Psoas muscle (tissue), 8 donors: ENCODE data around the gene BRD2. TPM values are rescaled to one million over a fixed set of nuclear protein-coding genes. Genes with fewer than 3 reads are reported as not detected.

Source experiments
- ATAC-seq, 4 donors: fragments of 200-7000 bp; cut with Tn5 transposase; one replicate each; pipeline ENCODE4 v1.9.1; 2020; ENCODE audit warnings: moderate library complexity in 3 of 4, mild to moderate bottlenecking in 2 of 4
- DNase-seq, 2 donors: peaks; one replicate each; pipeline ENCODE4 v3.0.0-alpha.2; 2020
- H3K27ac ChIP-seq: fragments of 200-600 bp; one replicate; pipeline ENCODE4 v1.8.0; 2022
- H3K27me3 ChIP-seq, 3 donors: fragments of 200-600 bp in 1 of 3; one replicate each; pipeline versions ENCODE4 v1.6.1 to v1.8.0; 2013 to 2022; ENCODE audit warnings: low read length in 2 of 3, mild to moderate bottlenecking in 2 of 3, moderate library complexity in 1 of 3; ENCODE audit not compliant: insufficient read depth in 3 of 3
- H3K36me3 ChIP-seq, 2 donors: fragments of 200-600 bp in 1 of 2; one replicate each; pipeline versions ENCODE4 v1.6.1 to v1.8.0; 2013 to 2022; ENCODE audit warnings: low read depth in 1 of 2, mild to moderate bottlenecking in 1 of 2, moderate library complexity in 1 of 2; ENCODE audit not compliant: insufficient read depth in 1 of 2
- H3K4me1 ChIP-seq: fragments of 200-600 bp; one replicate; pipeline ENCODE4 v1.8.0; 2022
- H3K4me3 ChIP-seq: fragments of 200-600 bp; one replicate; pipeline ENCODE4 v1.8.0; 2022; ENCODE audit warnings: mild to moderate bottlenecking
- H3K9me3 ChIP-seq: fragments of 200-600 bp; one replicate; pipeline ENCODE4 v1.8.0; 2022
- CTCF ChIP-seq: fragments of 200-600 bp; IDR thresholded peaks from one replicate; pipeline ENCODE4 v1.8.0; 2022; ENCODE audit warnings: antibody characterized with exemption
- WGBS, 3 donors: extraction: QIAGEN DNeasy Blood & Tissue Kit; methylation state at CpG; one replicate each; pipeline versions ENCODE4 v1.1.6 to v1.1.7; 2013; 5-methylcytosine and 5-hydroxymethylcytosine counted together
- intact Hi-C, 2 donors: fragments of 100-400 bp; cut with DNase I; formaldehyde crosslinking; loops; one replicate each; pipeline versions ENCODE4 v1.11.0 to v1.14.2; 2022
- polyA plus RNA-seq, 3 donors: library from polyadenylated mRNA; stranded (reverse); fragments of 200-250 nt; gene quantifications; one replicate each; pipeline ENCODE4 v1.2.3, GENCODE V29; 2013
- total RNA-seq, 4 donors: library from RNA; stranded (reverse); fragmentation: NEBNext Ultra II Directional in 2 of 4; extraction: Animal tissue kit (Norgen Biotek cat#: 25700) in 2 of 4; gene quantifications; one replicate each; pipeline versions ENCODE4 v1.2.1 to v1.2.4, GENCODE V29; 2021 to 2023
- donor health status: healthy with polysubstance abuse.
- donor health status: DM: no; HTN: no; CAD: no; lungs with moderate emphysema.
- donor health status: Bipolar disorder and iron deficiency.
- donor health status: healthy.
- donor health status: DM: yes; HTN: yes; CAD: no.
- donor health status: DM: no; HTN: no; CAD: no.
- donor health status: DM: no; HTN: no; CAD: no.
- donor health status: DM: yes; HTN: yes; CAD: no.

BRD2 gene
- total and polyA plus RNA-seq, 7 donors = 62.2 to 135 (median 93.0) TPM

DNA sequence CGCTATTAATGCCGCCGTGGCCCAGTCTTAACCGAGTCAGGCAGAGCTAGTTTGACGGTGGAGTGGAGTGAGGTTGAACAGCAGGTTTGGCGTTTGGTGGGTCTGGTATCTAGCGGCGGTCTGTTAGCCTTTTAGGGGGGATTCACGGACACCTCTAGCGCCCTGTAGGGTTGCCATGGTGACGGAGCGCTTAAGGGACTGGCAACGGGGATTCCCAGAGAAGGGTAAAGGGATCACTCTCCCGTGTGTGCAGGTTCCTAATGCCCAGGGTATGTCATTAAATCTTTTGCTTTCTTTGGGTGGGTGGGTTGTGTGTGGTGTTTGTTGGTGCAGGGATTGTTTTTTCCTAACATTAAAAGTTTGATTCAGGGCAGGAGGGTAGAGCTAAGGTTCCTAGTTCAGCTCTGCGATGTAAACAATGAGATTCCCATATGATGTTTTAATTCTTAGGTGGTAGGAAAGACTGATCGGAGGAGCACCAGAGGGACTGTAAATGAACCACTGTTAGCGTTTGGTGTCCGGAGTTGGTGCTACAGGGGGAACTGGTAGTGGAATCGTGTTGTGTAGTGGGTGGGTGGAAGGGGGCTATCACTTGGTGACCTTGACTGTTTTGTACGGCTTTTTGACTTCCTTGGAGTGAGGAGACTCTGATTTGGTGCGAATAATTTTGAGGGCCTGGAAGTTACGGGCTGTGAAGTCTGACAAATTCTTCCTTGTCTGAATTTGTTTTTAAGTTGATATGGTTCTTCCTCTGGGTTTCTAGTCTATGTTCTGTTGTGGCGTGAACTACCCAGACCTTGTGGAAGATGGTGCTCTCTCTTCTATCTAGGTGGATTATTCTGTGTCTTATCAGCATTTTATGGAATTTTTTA is 5.0 kb downstream of the BRD2 start:
- Histone ChIP-seq H3K4me1 (peaks cover 26% of the 10 kb centered on the region), H3K4me3 (peak overlapping the region; percentile 79), H3K9me3 (no peaks in the 10 kb centered on the region), H3K36me3 (peaks cover 22 to 63% of the 10 kb centered on the region in 2 donors), H3K27ac (peak overlapping the region; percentile 100), H3K27me3 (no peaks in the 10 kb centered on the region)
- intact Hi-C loops = loop anchor here (5.0 to 10.0 kb wide), 2 partner anchors 229 to 1159 kb away; partner anchors contain the start of genes HSD17B8 (in 1 of the 2), HSPA1A (in 1 of the 2), HSPA1L (in 1 of the 2) and RXRB (in 1 of the 2)
- ATAC-seq (no peak), DNase-seq (peak in 1 of 2 donors; percentile 31)
- no peak for TF ChIP-seq CTCF
- 0 to 1% (median 1%) methylated on average over 23 of the region's 23 CpGs for WGBS, 3 donors

DNA sequence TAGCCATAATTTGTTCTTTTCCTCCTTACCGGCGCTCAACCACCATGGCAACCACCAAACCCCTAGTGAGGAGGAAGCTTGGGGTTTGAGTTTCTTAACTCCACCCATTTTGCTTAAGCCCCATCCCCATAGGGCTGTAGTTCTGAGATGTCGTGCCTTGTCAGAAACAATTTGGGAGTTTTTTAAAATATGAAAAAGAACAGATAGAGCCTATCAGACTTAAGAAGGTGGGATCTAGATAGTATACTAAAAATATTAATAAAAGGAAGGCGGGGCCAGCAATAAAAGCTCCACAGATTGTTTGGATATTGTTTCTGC is 5.6 kb downstream of the BRD2 start:
- intact Hi-C loops = loop anchor here (5.0 to 10.0 kb wide), 2 partner anchors 228 to 1159 kb away; partner anchors contain the start of genes HSD17B8 (in 1 of the 2), HSPA1A (in 1 of the 2), HSPA1L (in 1 of the 2) and RXRB (in 1 of the 2)
- DNase-seq (no peak), ATAC-seq (no peak)
- Histone ChIP-seq H3K9me3 (no peaks in the 10 kb centered on the region), H3K36me3 (peaks cover 22 to 69% of the 10 kb centered on the region in 2 donors), H3K4me3 (peak overlapping the region; percentile 79), H3K27me3 (no peaks in the 10 kb centered on the region), H3K27ac (no peak overlapping the region), H3K4me1 (peaks cover 27% of the 10 kb centered on the region)
- no peak for TF ChIP-seq CTCF
- 1 to 2% (median 1%) methylated on average over 4 of the region's 4 CpGs for WGBS, 3 donors

- ATAC-seq (no peak), DNase-seq (no peak)
- Histone ChIP-seq H3K4me1 (peaks cover 34% of the 10 kb centered on the region), H3K9me3 (no peaks in the 10 kb centered on the region), H3K36me3 (peaks cover 26 to 76% of the 10 kb centered on the region in 2 donors), H3K27me3 (no peaks in the 10 kb centered on the region), H3K4me3 (peak overlapping the region; percentile 79), H3K27ac (no peak overlapping the region)
- intact Hi-C loops = loop anchor here (5.0 to 10.0 kb wide), 2 partner anchors 228 to 1160 kb away; partner anchors contain the start of genes HSD17B8 (in 1 of the 2), HSPA1A (in 1 of the 2), HSPA1L (in 1 of the 2) and RXRB (in 1 of the 2)
- 6 to 15% (median 6%) methylated on average over 14 of the region's 14 CpGs for WGBS, 3 donors
- TF ChIP-seq CTCF = no peak
Measured at GRCh38 chr6:32974541-32975308, 6.3 kb downstream of the BRD2 start.

- Histone ChIP-seq H3K4me1 (peaks cover 38% of the 10 kb centered on the region), H3K27ac (no peak overlapping the region), H3K36me3 (peaks cover 35 to 88% of the 10 kb centered on the region in 2 donors), H3K4me3 (peak overlapping the region; percentile 79), H3K9me3 (no peaks in the 10 kb centered on the region), H3K27me3 (no peaks in the 10 kb centered on the region)
- intact Hi-C loops = loop anchor here in 1 of 2 donors (10.0 kb wide), 1 partner anchor 1161 kb away; the partner anchor contains the start of genes HSPA1A and HSPA1L
- no peak for ATAC-seq
- no peak for DNase-seq
- 48 to 59% (median 52%) methylated on average over 2 of the region's 2 CpGs for WGBS, 3 donors
- TF ChIP-seq CTCF = no peak
Measured at GRCh38 chr6:32975886-32976285, 7.5 kb downstream of the BRD2 start.
